GM12878 (cell line): Measurements from ENCODE around the gene PIWIL1.

Experiments used
- CREB1 ChIP-seq: IDR thresholded peaks from 2 replicates; pipeline ENCODE4 v1.6.1; 2012; ENCODE audit warnings: low read depth, mild to moderate bottlenecking, inconsistent platforms
- HDGF ChIP-seq: fragments of 450-650 bp; IDR thresholded peaks from 2 replicates; pipeline ENCODE4 v1.6.1; 2016; ENCODE audit warnings: antibody characterized with exemption
- PKNOX1 ChIP-seq: fragments of 450-650 bp; IDR thresholded peaks from 2 replicates; pipeline ENCODE4 v1.6.1; 2016; ENCODE audit warnings: mild to moderate bottlenecking
- POLR2A ChIP-seq: IDR thresholded peaks from 2 replicates; pipeline ENCODE4 v1.6.1; 2011; ENCODE audit warnings: low read depth, mild to moderate bottlenecking, low read length
- POLR2AphosphoS5 ChIP-seq: IDR thresholded peaks from 2 replicates; pipeline ENCODE4 v1.6.1; 2011; ENCODE audit warnings: mild to moderate bottlenecking, low read length, inconsistent platforms
- TAF1 ChIP-seq: IDR thresholded peaks from 2 replicates; pipeline ENCODE4 v1.6.1; 2011; ENCODE audit warnings: mild to moderate bottlenecking, low read depth, low read length, borderline replicate concordance
- TF ChIP-seq, protein P1 (sequence below), 3 experiments: IDR thresholded peaks in 2 of 3; conservative IDR thresholded peaks in 1 of 3; 2 replicates each; pipeline ENCODE4 v1.5.1; 2011; ENCODE audit warnings: low read depth in 3 of 3, low read length in 3 of 3, mild to moderate bottlenecking in 3 of 3, control low read depth in 2 of 3, moderate library complexity in 2 of 3, inconsistent platforms in 1 of 3, mixed read lengths in 1 of 3; ENCODE audit not compliant: control insufficient read depth in 2 of 3, insufficient read depth in 1 of 3; ENCODE audit errors: extremely low read depth in 1 of 3
- TF ChIP-seq, protein P2 (sequence below): IDR thresholded peaks from 2 replicates; pipeline ENCODE4 v1.6.1; 2012; ENCODE audit warnings: improper control_type of control experiment, low read depth, low read length; ENCODE audit not compliant: insufficient replicate concordance

DNA sequence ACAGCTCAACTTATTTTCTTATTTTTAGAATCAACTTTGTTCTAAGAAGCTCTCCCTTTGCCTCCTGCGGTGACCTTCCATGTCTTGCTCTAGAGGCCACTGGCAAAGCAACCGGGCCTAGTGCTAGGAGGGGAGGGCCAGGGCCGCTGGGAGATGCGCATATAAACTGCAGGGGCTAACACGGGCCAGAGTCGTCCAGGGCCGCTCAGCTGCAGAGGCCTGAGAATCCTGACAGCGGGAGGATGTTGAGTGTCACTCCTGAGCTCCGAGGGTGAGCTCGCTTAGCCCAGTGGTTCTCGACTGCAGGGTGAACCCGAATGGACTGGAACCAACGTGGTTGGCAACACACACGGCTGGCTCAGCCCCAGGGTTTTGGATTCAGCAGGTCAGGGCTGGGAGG is 6.5 kb upstream of the PIWIL1 start:
- TF ChIP-seq TAF1 (no peak), POLR2AphosphoS5 (no peak), POLR2A (no peak), CREB1 (no peak), PKNOX1 (no peak), HDGF (no peak)
- TF ChIP-seq, protein P1, sequence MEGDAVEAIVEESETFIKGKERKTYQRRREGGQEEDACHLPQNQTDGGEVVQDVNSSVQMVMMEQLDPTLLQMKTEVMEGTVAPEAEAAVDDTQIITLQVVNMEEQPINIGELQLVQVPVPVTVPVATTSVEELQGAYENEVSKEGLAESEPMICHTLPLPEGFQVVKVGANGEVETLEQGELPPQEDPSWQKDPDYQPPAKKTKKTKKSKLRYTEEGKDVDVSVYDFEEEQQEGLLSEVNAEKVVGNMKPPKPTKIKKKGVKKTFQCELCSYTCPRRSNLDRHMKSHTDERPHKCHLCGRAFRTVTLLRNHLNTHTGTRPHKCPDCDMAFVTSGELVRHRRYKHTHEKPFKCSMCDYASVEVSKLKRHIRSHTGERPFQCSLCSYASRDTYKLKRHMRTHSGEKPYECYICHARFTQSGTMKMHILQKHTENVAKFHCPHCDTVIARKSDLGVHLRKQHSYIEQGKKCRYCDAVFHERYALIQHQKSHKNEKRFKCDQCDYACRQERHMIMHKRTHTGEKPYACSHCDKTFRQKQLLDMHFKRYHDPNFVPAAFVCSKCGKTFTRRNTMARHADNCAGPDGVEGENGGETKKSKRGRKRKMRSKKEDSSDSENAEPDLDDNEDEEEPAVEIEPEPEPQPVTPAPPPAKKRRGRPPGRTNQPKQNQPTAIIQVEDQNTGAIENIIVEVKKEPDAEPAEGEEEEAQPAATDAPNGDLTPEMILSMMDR (IDR thresholded peaks at IDR 0.05 in 2 of 3, conservative IDR thresholded peaks at IDR 0.05 in 1 of 3; ENCODE audit: control insufficient read depth in 2 of 3, extremely low read depth in 1 of 3, insufficient read depth in 1 of 3, low read depth in 3 of 3, low read length in 3 of 3), result no peak
- TF ChIP-seq, protein P2, sequence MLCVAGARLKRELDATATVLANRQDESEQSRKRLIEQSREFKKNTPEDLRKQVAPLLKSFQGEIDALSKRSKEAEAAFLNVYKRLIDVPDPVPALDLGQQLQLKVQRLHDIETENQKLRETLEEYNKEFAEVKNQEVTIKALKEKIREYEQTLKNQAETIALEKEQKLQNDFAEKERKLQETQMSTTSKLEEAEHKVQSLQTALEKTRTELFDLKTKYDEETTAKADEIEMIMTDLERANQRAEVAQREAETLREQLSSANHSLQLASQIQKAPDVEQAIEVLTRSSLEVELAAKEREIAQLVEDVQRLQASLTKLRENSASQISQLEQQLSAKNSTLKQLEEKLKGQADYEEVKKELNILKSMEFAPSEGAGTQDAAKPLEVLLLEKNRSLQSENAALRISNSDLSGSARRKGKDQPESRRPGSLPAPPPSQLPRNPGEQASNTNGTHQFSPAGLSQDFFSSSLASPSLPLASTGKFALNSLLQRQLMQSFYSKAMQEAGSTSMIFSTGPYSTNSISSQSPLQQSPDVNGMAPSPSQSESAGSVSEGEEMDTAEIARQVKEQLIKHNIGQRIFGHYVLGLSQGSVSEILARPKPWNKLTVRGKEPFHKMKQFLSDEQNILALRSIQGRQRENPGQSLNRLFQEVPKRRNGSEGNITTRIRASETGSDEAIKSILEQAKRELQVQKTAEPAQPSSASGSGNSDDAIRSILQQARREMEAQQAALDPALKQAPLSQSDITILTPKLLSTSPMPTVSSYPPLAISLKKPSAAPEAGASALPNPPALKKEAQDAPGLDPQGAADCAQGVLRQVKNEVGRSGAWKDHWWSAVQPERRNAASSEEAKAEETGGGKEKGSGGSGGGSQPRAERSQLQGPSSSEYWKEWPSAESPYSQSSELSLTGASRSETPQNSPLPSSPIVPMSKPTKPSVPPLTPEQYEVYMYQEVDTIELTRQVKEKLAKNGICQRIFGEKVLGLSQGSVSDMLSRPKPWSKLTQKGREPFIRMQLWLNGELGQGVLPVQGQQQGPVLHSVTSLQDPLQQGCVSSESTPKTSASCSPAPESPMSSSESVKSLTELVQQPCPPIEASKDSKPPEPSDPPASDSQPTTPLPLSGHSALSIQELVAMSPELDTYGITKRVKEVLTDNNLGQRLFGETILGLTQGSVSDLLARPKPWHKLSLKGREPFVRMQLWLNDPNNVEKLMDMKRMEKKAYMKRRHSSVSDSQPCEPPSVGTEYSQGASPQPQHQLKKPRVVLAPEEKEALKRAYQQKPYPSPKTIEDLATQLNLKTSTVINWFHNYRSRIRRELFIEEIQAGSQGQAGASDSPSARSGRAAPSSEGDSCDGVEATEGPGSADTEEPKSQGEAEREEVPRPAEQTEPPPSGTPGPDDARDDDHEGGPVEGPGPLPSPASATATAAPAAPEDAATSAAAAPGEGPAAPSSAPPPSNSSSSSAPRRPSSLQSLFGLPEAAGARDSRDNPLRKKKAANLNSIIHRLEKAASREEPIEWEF, result no peak
